ENCODE measurements around the gene XPO5. TPM values are rescaled to one million over a fixed set of nuclear protein-coding genes. Genes with fewer than 3 reads are reported as not detected.
A peak's percentile ranks its signal among the peaks of the same experiment; 100 is the strongest.

Gene XPO5
- total RNA-seq, 1 donor = 66.2 TPM

GRCh38 chr6:43578748-43579147 is 2.9 kb upstream of the XPO5 start:
- no peak for TF ChIP-seq CTCF (IDR thresholded peaks at IDR 0.05; ENCODE audit: extremely low read depth, low read depth, low read length)
- no peaks in the 10 kb centered on the region for H3K27me3 ChIP-seq (ENCODE audit: insufficient read depth, low read length)
- peaks cover 9% of the 10 kb centered on the region for H4K20me1 ChIP-seq (ENCODE audit: insufficient read depth, low read length)
- DNase-seq (ENCODE audit: insufficient read length, low spot score, missing footprints) = peak; percentile 75
- H3K27ac ChIP-seq (ENCODE audit: low read depth, low read length) = peak overlapping the region; percentile 55
- H2AFZ ChIP-seq (ENCODE audit: low read length) = no peak overlapping the region
- peaks cover 12% of the 10 kb centered on the region for H3K36me3 ChIP-seq (ENCODE audit: insufficient read depth, low read length)
- no peak overlapping the region for H3K4me3 ChIP-seq (ENCODE audit: insufficient read depth, low read length)
- peaks cover 33% of the 10 kb centered on the region for H3K4me1 ChIP-seq (ENCODE audit: insufficient read depth, low read length)
- peak overlapping the region; percentile 37 for H3K4me2 ChIP-seq (ENCODE audit: insufficient read depth, low read length)
- H3K9me3 ChIP-seq (ENCODE audit: low read depth, low read length) = no peaks in the 10 kb centered on the region
- peaks cover 74% of the 10 kb centered on the region for H3K79me2 ChIP-seq (ENCODE audit: insufficient read depth, low read length)

GRCh38 chr6:43575105-43575771 is 600 bp downstream of the XPO5 start:
- peak; percentile 90 for DNase-seq (ENCODE audit: insufficient read length, low spot score, missing footprints)
- H3K27ac ChIP-seq (ENCODE audit: low read depth, low read length) = peak overlapping the region; percentile 69
- no peak for TF ChIP-seq CTCF (IDR thresholded peaks at IDR 0.05; ENCODE audit: extremely low read depth, low read depth, low read length)
- peaks cover 13% of the 10 kb centered on the region for H4K20me1 ChIP-seq (ENCODE audit: insufficient read depth, low read length)
- H2AFZ ChIP-seq (ENCODE audit: low read length) = peak overlapping the region; percentile 97
- peak overlapping the region; percentile 93 for H3K4me2 ChIP-seq (ENCODE audit: insufficient read depth, low read length)
- H3K79me2 ChIP-seq (ENCODE audit: insufficient read depth, low read length) = peaks cover 82% of the 10 kb centered on the region
- peaks cover 32% of the 10 kb centered on the region for H3K36me3 ChIP-seq (ENCODE audit: insufficient read depth, low read length)
- no peaks in the 10 kb centered on the region for H3K27me3 ChIP-seq (ENCODE audit: insufficient read depth, low read length)
- H3K4me3 ChIP-seq (ENCODE audit: insufficient read depth, low read length) = peak overlapping the region; percentile 98
- H3K4me1 ChIP-seq (ENCODE audit: insufficient read depth, low read length) = peaks cover 18% of the 10 kb centered on the region
- H3K9me3 ChIP-seq (ENCODE audit: low read depth, low read length) = no peaks in the 10 kb centered on the region

GRCh38 chr6:43572015-43572414 is 3.8 kb downstream of the XPO5 start:
- no peak overlapping the region for H3K4me3 ChIP-seq (ENCODE audit: insufficient read depth, low read length)
- no peak overlapping the region for H3K4me2 ChIP-seq (ENCODE audit: insufficient read depth, low read length)
- no peak overlapping the region for H3K27ac ChIP-seq (ENCODE audit: low read depth, low read length)
- H3K79me2 ChIP-seq (ENCODE audit: insufficient read depth, low read length) = peaks cover 55% of the 10 kb centered on the region
- peaks cover 55% of the 10 kb centered on the region for H3K36me3 ChIP-seq (ENCODE audit: insufficient read depth, low read length)
- H2AFZ ChIP-seq (ENCODE audit: low read length) = no peak overlapping the region
- TF ChIP-seq CTCF (IDR thresholded peaks at IDR 0.05; ENCODE audit: extremely low read depth, low read depth, low read length) = no peak
- H3K27me3 ChIP-seq (ENCODE audit: insufficient read depth, low read length) = no peaks in the 10 kb centered on the region
- H3K4me1 ChIP-seq (ENCODE audit: insufficient read depth, low read length) = peaks cover 6% of the 10 kb centered on the region
- H4K20me1 ChIP-seq (ENCODE audit: insufficient read depth, low read length) = peaks cover 10% of the 10 kb centered on the region
- no peaks in the 10 kb centered on the region for H3K9me3 ChIP-seq (ENCODE audit: low read depth, low read length)
- no peak for DNase-seq (ENCODE audit: insufficient read length, low spot score, missing footprints)

GRCh38 chr6:43570876-43571441 is 4.9 kb downstream of the XPO5 start:
- DNase-seq (ENCODE audit: insufficient read length, low spot score, missing footprints) = no peak

More at GRCh38 chr6:43570876-43571441, 4.9 kb downstream of the XPO5 start:
- no peak overlapping the region for H3K4me3 ChIP-seq (ENCODE audit: insufficient read depth, low read length)
- no peaks in the 10 kb centered on the region for H3K9me3 ChIP-seq (ENCODE audit: low read depth, low read length)
- no peaks in the 10 kb centered on the region for H3K27me3 ChIP-seq (ENCODE audit: insufficient read depth, low read length)
- H3K27ac ChIP-seq (ENCODE audit: low read depth, low read length) = no peak overlapping the region
- H3K36me3 ChIP-seq (ENCODE audit: insufficient read depth, low read length) = peaks cover 63% of the 10 kb centered on the region
- peaks cover 10% of the 10 kb centered on the region for H4K20me1 ChIP-seq (ENCODE audit: insufficient read depth, low read length)
- peaks cover 45% of the 10 kb centered on the region for H3K79me2 ChIP-seq (ENCODE audit: insufficient read depth, low read length)
- H3K4me1 ChIP-seq (ENCODE audit: insufficient read depth, low read length) = peaks cover 6% of the 10 kb centered on the region
- no peak overlapping the region for H3K4me2 ChIP-seq (ENCODE audit: insufficient read depth, low read length)
- TF ChIP-seq CTCF (IDR thresholded peaks at IDR 0.05; ENCODE audit: extremely low read depth, low read depth, low read length) = no peak
- no peak overlapping the region for H2AFZ ChIP-seq (ENCODE audit: low read length)

Measured in osteoblast (primary cell).